GM23338 (cell line): ENCODE results near the gene RBFOX1.

Experiments used
- CTCF ChIP-seq, 2 experiments: fragments of 200-600 bp in 1 of 2; sonication (generic) in 1 of 2; conservative IDR thresholded peaks; 2 replicates each; pipeline versions ENCODE4 v1.5.1 to v1.6.1; 2016 to 2017; ENCODE audit warnings: antibody characterized with exemption in 2 of 2, low read depth in 2 of 2, mild to moderate bottlenecking in 2 of 2, moderate library complexity in 1 of 2
- EZH2 ChIP-seq: fragments of 200-600 bp; sonication (generic); IDR thresholded peaks from one replicate; pipeline ENCODE4 v1.8.0; 2017; ENCODE audit warnings: antibody characterized with exemption, mild to moderate bottlenecking, low read depth; ENCODE audit not compliant: unreplicated experiment
- POLR2AphosphoS5 ChIP-seq: IDR thresholded peaks from 2 replicates; pipeline ENCODE4 v1.6.1; 2016; ENCODE audit warnings: antibody characterized with exemption, low read depth
- REST ChIP-seq: IDR thresholded peaks from one replicate; pipeline ENCODE4 v1.6.1; 2018; ENCODE audit warnings: antibody characterized with exemption; ENCODE audit not compliant: unreplicated experiment

DNA sequence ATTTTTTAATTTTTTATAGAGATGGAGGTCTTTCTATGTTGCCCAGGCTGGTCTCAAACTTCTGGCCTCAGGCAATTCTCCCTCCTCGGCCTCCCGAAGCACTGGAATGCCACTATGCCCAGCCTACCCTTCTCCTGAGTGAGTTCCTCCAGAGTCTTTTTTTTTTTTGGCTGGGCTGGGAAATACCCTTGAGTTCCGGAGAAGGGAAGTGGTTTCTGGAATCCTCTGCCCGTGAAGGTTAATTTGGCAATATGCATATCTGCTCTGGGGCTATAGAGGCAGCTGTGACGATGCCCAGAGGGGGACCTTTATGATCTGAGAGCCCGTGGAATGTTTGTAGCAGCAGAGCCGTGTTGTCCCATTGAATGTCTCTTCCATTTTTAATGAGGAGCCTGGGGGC, 217.5 kb downstream of the RBFOX1 start:
- no peak for TF ChIP-seq REST
- no peak for TF ChIP-seq CTCF (conservative IDR thresholded peaks at IDR 0.05; ENCODE audit: low read depth in 2 of 2)
- no peak for TF ChIP-seq POLR2AphosphoS5
- no peak for TF ChIP-seq EZH2
